BJ (cell line): ENCODE measurements around the gene SEC11A. TPM values are rescaled to one million over a fixed set of nuclear protein-coding genes. Genes with fewer than 3 reads are reported as not detected.
A peak's percentile ranks its signal among the peaks of the same experiment; 100 is the strongest.

Experiments used
- CTCF ChIA-PET: fragments of 350-600 bp; formaldehyde crosslinking; extraction: SDS; loops from one replicate; lab custom pipeline; 2021; ENCODE audit warnings: antibody characterized with exemption, inconsistent platforms; lab: Yijun Ruan, JAX
- POLR2A ChIA-PET: fragments of 300-600 bp; sonication (Branson Sonifier 250); formaldehyde crosslinking; extraction: SDS; loops from one replicate; lab custom pipeline; 2021; ENCODE audit warnings: antibody characterized with exemption; lab: Charles Lee
- DNase-seq: peaks from one replicate; pipeline ENCODE4 v3.0.0-alpha.2; 2011; ENCODE audit warnings: low read depth
- H3K27me3 ChIP-seq: 2 replicates; pipeline ENCODE4 v1.6.0; 2011; ENCODE audit warnings: low read length; ENCODE audit not compliant: control insufficient read depth, insufficient read depth
- H3K36me3 ChIP-seq: 2 replicates; pipeline ENCODE4 v1.5.1; 2011; ENCODE audit warnings: low read length; ENCODE audit not compliant: control insufficient read depth, insufficient read depth
- H3K4me3 ChIP-seq: 2 replicates; pipeline ENCODE4 v1.5.1; 2011; ENCODE audit warnings: low read depth, mild to moderate bottlenecking, control low read depth, low read length
- polyA plus RNA-seq: library from polyadenylated mRNA; depleted of rRNA; stranded (reverse); fragments of >200 nt; gene quantifications from 2 replicates; pipeline ENCODE4 v1.2.3, GENCODE V29; 2011
- TF ChIP-seq, protein P1 (sequence below): IDR thresholded peaks from 2 replicates; pipeline ENCODE4 v1.5.1; 2011; ENCODE audit warnings: low read depth, mild to moderate bottlenecking, control low read depth, inconsistent platforms, low read length, moderate library complexity; ENCODE audit not compliant: insufficient read depth

SEC11A gene
- polyA plus RNA-seq, 1 experiment, result 90.7 TPM

DNA sequence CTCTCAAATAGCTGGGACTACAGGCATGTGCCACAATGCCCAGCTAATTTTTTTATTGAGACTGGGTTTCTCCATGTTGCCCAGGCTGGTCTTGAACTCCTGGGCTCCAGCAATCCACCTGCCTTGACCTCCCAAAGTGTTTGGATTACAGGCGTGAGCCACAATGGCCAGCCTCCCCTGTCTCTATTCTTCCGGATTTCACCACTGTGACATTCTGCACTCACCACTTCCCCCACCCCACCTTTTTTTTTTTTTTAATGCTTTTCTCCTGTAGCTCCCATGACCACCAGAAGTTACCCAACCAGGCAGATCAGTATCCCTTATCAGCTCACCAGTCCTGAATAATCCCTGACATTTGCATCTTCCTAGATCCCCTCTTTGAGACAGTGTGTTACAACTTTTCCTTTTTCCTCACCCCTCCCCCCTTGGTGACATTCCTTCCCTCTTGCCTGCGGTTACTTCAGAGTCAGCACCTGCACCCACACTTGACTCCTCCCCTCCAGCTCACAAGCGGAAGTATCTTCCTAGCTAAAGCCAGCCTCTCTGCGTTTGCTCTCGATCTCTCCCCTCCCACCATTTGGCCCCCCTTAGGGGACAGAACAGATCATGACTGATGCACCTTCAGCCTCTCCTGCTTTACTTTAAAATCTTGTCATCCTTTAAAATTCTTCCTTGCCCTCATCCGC, 19.0 kb upstream of the SEC11A start:
- POLR2A ChIA-PET, result interaction anchor here (0.6 kb wide), 3 partner anchors 10 to 18 kb away, joined by 3 to 9 read pairs (median 4); no protein-coding TSS in a partner anchor
- H3K36me3 ChIP-seq, result no peaks in the 10 kb centered on the region
- H3K27me3 ChIP-seq, result no peaks in the 10 kb centered on the region
- DNase-seq, result no peak
- TF ChIP-seq, protein P1, sequence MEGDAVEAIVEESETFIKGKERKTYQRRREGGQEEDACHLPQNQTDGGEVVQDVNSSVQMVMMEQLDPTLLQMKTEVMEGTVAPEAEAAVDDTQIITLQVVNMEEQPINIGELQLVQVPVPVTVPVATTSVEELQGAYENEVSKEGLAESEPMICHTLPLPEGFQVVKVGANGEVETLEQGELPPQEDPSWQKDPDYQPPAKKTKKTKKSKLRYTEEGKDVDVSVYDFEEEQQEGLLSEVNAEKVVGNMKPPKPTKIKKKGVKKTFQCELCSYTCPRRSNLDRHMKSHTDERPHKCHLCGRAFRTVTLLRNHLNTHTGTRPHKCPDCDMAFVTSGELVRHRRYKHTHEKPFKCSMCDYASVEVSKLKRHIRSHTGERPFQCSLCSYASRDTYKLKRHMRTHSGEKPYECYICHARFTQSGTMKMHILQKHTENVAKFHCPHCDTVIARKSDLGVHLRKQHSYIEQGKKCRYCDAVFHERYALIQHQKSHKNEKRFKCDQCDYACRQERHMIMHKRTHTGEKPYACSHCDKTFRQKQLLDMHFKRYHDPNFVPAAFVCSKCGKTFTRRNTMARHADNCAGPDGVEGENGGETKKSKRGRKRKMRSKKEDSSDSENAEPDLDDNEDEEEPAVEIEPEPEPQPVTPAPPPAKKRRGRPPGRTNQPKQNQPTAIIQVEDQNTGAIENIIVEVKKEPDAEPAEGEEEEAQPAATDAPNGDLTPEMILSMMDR, result no peak
- H3K4me3 ChIP-seq, result no peak overlapping the region
- CTCF ChIA-PET, result interaction anchor here (0.6 to 1.3 kb wide), 5 partner anchors 10 to 82 kb away, joined by 3 read pairs; partner anchors contain the start of gene ZNF592

GRCh38 chr15:84731774-84732173, 15.8 kb upstream of the SEC11A start:
- Histone ChIP-seq H3K4me3 (no peak overlapping the region), H3K36me3 (no peaks in the 10 kb centered on the region), H3K27me3 (no peaks in the 10 kb centered on the region)
- peak; percentile 63 for DNase-seq
- TF ChIP-seq, protein P1, result no peak
- CTCF ChIA-PET, result interaction anchor here (0.6 kb wide), 1 partner anchor 25 kb away, joined by 3 read pairs; no protein-coding TSS in a partner anchor
- POLR2A ChIA-PET, result interaction anchor here (0.7 kb wide), 1 partner anchor 13 kb away, joined by 5 read pairs; no protein-coding TSS in a partner anchor

GRCh38 chr15:84727429-84727828, 11.5 kb upstream of the SEC11A start:
- CTCF ChIA-PET, result interaction anchor here (0.9 to 1.3 kb wide), 2 partner anchors 11 to 72 kb away, joined by 3 to 4 read pairs; no protein-coding TSS in a partner anchor
- H3K36me3 ChIP-seq, result no peaks in the 10 kb centered on the region
- POLR2A ChIA-PET, result no interaction called here
- TF ChIP-seq, protein P1, result no peak
- H3K4me3 ChIP-seq, result no peak overlapping the region
- no peaks in the 10 kb centered on the region for H3K27me3 ChIP-seq
- DNase-seq, result no peak

- ChIA-PET POLR2A (interaction anchor here (0.6 kb wide), 1 partner anchor 10 kb away, joined by 3 read pairs; no protein-coding TSS in a partner anchor), CTCF (interaction anchor here (0.6 to 1.1 kb wide), 3 partner anchors 10 to 220 kb away, joined by 3 read pairs; no protein-coding TSS in a partner anchor)
- no peak for DNase-seq
- no peaks in the 10 kb centered on the region for H3K36me3 ChIP-seq
- TF ChIP-seq, protein P1, result no peak
- no peaks in the 10 kb centered on the region for H3K27me3 ChIP-seq
- no peak overlapping the region for H3K4me3 ChIP-seq
Observed at GRCh38 chr15:84725001-84725491, 9.1 kb upstream of the SEC11A start.

GRCh38 chr15:84722628-84723027, 6.7 kb upstream of the SEC11A start:
- Histone ChIP-seq H3K4me3 (no peak overlapping the region), H3K36me3 (no peaks in the 10 kb centered on the region), H3K27me3 (no peaks in the 10 kb centered on the region)
- ChIA-PET CTCF (no interaction called here), POLR2A (no interaction called here)
- TF ChIP-seq, protein P1, result no peak
- no peak for DNase-seq
